Measurements from ENCODE around the gene ULK1. TPM values are rescaled to one million over a fixed set of nuclear protein-coding genes. Genes with fewer than 3 reads are reported as not detected.

ULK1 gene
- total and polyA plus RNA-seq, 10 donors, result 9.9 to 60.7 (median 46.7) TPM

- H3K27me3 ChIP-seq (replicated peaks in 1 of 7), result no peaks in the 10 kb centered on the region
- intact Hi-C loops (cut with DNase I; ENCODE audit: low total_unique reads), result no loop called here
- peaks cover 6 to 26% (median 22%) of the 10 kb centered on the region in 6 donors for H3K4me1 ChIP-seq
- TF ChIP-seq CTCF (IDR thresholded peaks at IDR 0.05 in 8 of 11, conservative IDR thresholded peaks at IDR 0.05 in 3 of 11) (no peak), POLR2AphosphoS5 (IDR thresholded peaks at IDR 0.05) (peak in 2 of 3 donors; percentile 55 to 73)
- H3K27ac ChIP-seq, result no peak overlapping the region
- 88 to 95% (median 92%) methylated on average over 17 to 37 of the region's 37 CpGs for WGBS, 5 donors
- DNase-seq, result no peak
- H3K9me3 ChIP-seq, result no peaks in the 10 kb centered on the region
- no peak overlapping the region for H3K4me3 ChIP-seq
- H3K36me3 ChIP-seq, result peaks cover 0 to 85% (median 65%) of the 10 kb centered on the region in 6 donors
These were observed 25.1 kb downstream of the ULK1 start for GRCh38 chr12:131919366-131920156.

GRCh38 chr12:131920157-131920508 lies 25.7 kb downstream of the ULK1 start:
- H3K27ac ChIP-seq, result no peak overlapping the region
- DNase-seq, result no peak
- intact Hi-C loops (cut with DNase I; ENCODE audit: low total_unique reads), result no loop called here

GRCh38 chr12:131920902-131921840 lies 26.7 kb downstream of the ULK1 start:
- TF ChIP-seq POLR2AphosphoS5 (IDR thresholded peaks at IDR 0.05) (peak; percentile 8 to 64 (median 30)), CTCF (IDR thresholded peaks at IDR 0.05 in 8 of 11, conservative IDR thresholded peaks at IDR 0.05 in 3 of 11) (no peak), POLR2A (IDR thresholded peaks at IDR 0.05) (no peak)
- Histone ChIP-seq H3K36me3 (peaks cover 0 to 69% (median 49%) of the 10 kb centered on the region in 6 donors), H3K4me3 (no peak overlapping the region), H3K27me3 (replicated peaks in 1 of 7) (no peaks in the 10 kb centered on the region), H3K4me1 (peaks cover 10 to 35% (median 28%) of the 10 kb centered on the region in 6 donors), H3K9me3 (no peaks in the 10 kb centered on the region), H3K27ac (peak overlapping the region in 1 of 8 donors; percentile 61)
- intact Hi-C loops (cut with DNase I; ENCODE audit: low total_unique reads), result no loop called here
- DNase-seq, result no peak
- 90 to 96% (median 94%) methylated on average over 9 to 35 of the region's 35 CpGs for WGBS, 5 donors

More at GRCh38 chr12:131920157-131920508, 25.7 kb downstream of the ULK1 start:
- peaks cover 10 to 32% (median 28%) of the 10 kb centered on the region in 6 donors for H3K4me1 ChIP-seq
- H3K9me3 ChIP-seq, result no peaks in the 10 kb centered on the region
- TF ChIP-seq POLR2A (IDR thresholded peaks at IDR 0.05) (no peak), POLR2AphosphoS5 (IDR thresholded peaks at IDR 0.05) (no peak), CTCF (IDR thresholded peaks at IDR 0.05 in 8 of 11, conservative IDR thresholded peaks at IDR 0.05 in 3 of 11) (no peak)
- H3K27me3 ChIP-seq (replicated peaks in 1 of 7), result no peaks in the 10 kb centered on the region
- H3K4me3 ChIP-seq, result no peak overlapping the region
- 87 to 97% (median 96%) methylated on average over 11 to 14 of the region's 14 CpGs for WGBS, 5 donors
- H3K36me3 ChIP-seq, result peaks cover 0 to 80% (median 60%) of the 10 kb centered on the region in 6 donors

Data from spleen (tissue), 11 donors.